Lung (tissue), 12 donors: Measurements from ENCODE around the gene GRHL1. TPM values are rescaled to one million over a fixed set of nuclear protein-coding genes. Genes with fewer than 3 reads are reported as not detected.

Experiments used
- ATAC-seq: fragments of 200-7000 bp; cut with Tn5 transposase; one replicate; pipeline ENCODE4 v1.9.1; 2020; ENCODE audit warnings: moderate number of reproducible peaks; ENCODE audit not compliant: insufficient read depth, low FRiP score
- DNase-seq, 3 donors: peaks; one replicate each; pipeline ENCODE4 v3.0.0-alpha.2; 2013 to 2017
- H3K27ac ChIP-seq, 2 donors: one replicate each; pipeline ENCODE4 v1.5.1; 2013; ENCODE audit warnings: mild to moderate bottlenecking in 2 of 2, moderate library complexity in 2 of 2, control low read depth in 1 of 2, inconsistent platforms in 1 of 2, low read depth in 1 of 2, low read length in 1 of 2
- H3K27me3 ChIP-seq, 3 donors: one replicate each; pipeline ENCODE4 v1.5.1; 2013; ENCODE audit warnings: low read length in 2 of 3; ENCODE audit not compliant: control insufficient read depth in 3 of 3, insufficient read depth in 3 of 3
- H3K36me3 ChIP-seq, 4 donors: one replicate each; pipeline ENCODE4 v1.5.1; 2013; ENCODE audit warnings: low read length in 4 of 4, mild to moderate bottlenecking in 1 of 4, moderate library complexity in 1 of 4; ENCODE audit not compliant: control insufficient read depth in 4 of 4, insufficient read depth in 4 of 4
- H3K4me1 ChIP-seq, 5 donors: one replicate each; pipeline ENCODE4 v1.5.1; 2013; ENCODE audit warnings: low read length in 5 of 5, mild to moderate bottlenecking in 2 of 5, moderate library complexity in 1 of 5; ENCODE audit not compliant: control insufficient read depth in 5 of 5, insufficient read depth in 5 of 5
- H3K4me3 ChIP-seq: one replicate; pipeline ENCODE4 v1.5.1; 2013; ENCODE audit warnings: mild to moderate bottlenecking, control low read depth, moderate library complexity
- H3K9ac ChIP-seq, 2 donors: one replicate each; pipeline ENCODE4 v1.5.1; 2013; ENCODE audit warnings: low read length in 2 of 2, control low read depth in 1 of 2; ENCODE audit not compliant: insufficient read depth in 1 of 2
- H3K9me3 ChIP-seq, 4 donors: one replicate each; pipeline ENCODE4 v1.5.1; 2013; ENCODE audit warnings: low read length in 3 of 4, mild to moderate bottlenecking in 1 of 4, moderate library complexity in 1 of 4; ENCODE audit not compliant: control insufficient read depth in 4 of 4, insufficient read depth in 3 of 4
- CTCF ChIP-seq: IDR thresholded peaks from 2 replicates; pipeline ENCODE4 v1.5.1; 2012; ENCODE audit warnings: mild to moderate bottlenecking; ENCODE audit errors: control extremely low read depth, extremely low read depth
- WGBS, 2 donors: extraction: QIAGEN DNeasy Blood & Tissue Kit; methylation state at CpG; one replicate each; pipeline ENCODE4 v1.1.7; 2013; 5-methylcytosine and 5-hydroxymethylcytosine counted together
- polyA plus RNA-seq, 2 donors: library from polyadenylated mRNA; stranded (reverse); fragments of 200-250 nt; gene quantifications; one replicate each; pipeline ENCODE4 v1.2.1, GENCODE V29; 2013
- total RNA-seq, 2 donors: library from RNA; depleted of rRNA in 1 of 2; stranded (reverse); fragments of >200 nt in 1 of 2; gene quantifications; one replicate each; pipeline ENCODE4 v1.2.1, GENCODE V29; 2014 to 2021
- donor health status: control.
- donor health status: control.
- donor health status: Bipolar disorder and iron deficiency.
- donor health status: healthy.
- donor health status: DM: yes; HTN: yes; CAD: no.

The GRHL1 gene
- total and polyA plus RNA-seq, 4 donors: 1.8 to 13.6 (median 5.6) TPM

DNA sequence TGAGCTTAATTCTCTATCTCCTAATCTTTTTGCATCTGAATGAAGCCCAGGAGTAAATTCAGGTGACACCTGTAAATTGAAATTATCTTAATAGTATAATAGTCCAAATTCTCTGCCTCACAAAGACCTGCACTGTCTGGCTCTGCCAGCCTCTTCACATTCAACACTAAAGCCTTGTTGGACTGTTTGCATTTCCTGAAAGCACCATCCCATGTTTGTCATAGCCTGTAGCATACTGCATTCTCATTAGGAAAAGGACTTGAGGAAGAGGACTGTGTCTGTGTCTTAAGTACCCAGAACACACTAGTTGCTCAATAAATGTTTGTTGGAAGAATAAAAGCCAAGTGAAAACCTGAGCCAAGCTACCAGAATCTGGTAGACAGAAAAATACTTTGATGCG, 42.9 kb upstream of the GRHL1 start:
- Histone ChIP-seq H3K36me3 (peaks cover 0 to 14% (median 5%) of the 10 kb centered on the region in 4 donors), H3K27ac (no peak overlapping the region)
- WGBS, 2 donors: 98 to 100% methylated on average over 1 of the region's 1 CpG

GRCh38 chr2:9909106-9909505, 42.4 kb upstream of the GRHL1 start:
- no peak for TF ChIP-seq CTCF

More for the DNA sequence above, 42.9 kb upstream of the GRHL1 start:
- no peak overlapping the region for H3K9ac ChIP-seq
- no peaks in the 10 kb centered on the region for H3K27me3 ChIP-seq
- DNase-seq (no peak), ATAC-seq (no peak)
- H3K4me1 ChIP-seq: no peaks in the 10 kb centered on the region
- H3K9me3 ChIP-seq: no peaks in the 10 kb centered on the region
- TF ChIP-seq CTCF: no peak
- H3K4me3 ChIP-seq: no peak overlapping the region

DNA sequence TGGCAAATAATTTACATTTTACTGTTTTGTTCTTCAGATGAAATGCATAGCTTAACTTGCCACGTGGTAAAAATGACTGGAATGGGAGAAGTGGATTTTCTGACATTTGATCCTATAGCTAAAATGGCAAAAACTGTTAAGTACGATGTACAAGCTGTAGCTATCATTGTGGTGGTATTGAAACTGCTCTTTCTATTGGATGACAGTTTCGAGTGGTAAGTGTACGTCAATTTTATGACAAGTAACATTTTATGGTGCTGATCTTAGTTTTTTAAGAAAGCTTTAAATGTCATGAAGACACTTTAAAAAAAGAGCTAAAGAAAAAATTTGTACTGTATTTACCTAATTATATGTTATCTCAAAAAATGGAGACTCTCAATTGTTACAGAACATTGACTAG, 40.8 kb upstream of the GRHL1 start:
- no peaks in the 10 kb centered on the region for H3K4me1 ChIP-seq
- peaks cover 0 to 22% (median 6%) of the 10 kb centered on the region in 4 donors for H3K36me3 ChIP-seq
- no peak for TF ChIP-seq CTCF
- no peak for ATAC-seq
- 82 to 84% methylated on average over 4 of the region's 4 CpGs for WGBS, 2 donors
- H3K27me3 ChIP-seq: no peaks in the 10 kb centered on the region
- DNase-seq: no peak
- H3K9me3 ChIP-seq: no peaks in the 10 kb centered on the region
- H3K4me3 ChIP-seq: no peak overlapping the region
- H3K27ac ChIP-seq: no peak overlapping the region
- H3K9ac ChIP-seq: no peak overlapping the region

More at GRCh38 chr2:9909106-9909505, 42.4 kb upstream of the GRHL1 start:
- WGBS, 2 donors: 81 to 95% methylated on average over 2 of the region's 2 CpGs
- ATAC-seq: no peak
- H3K27ac ChIP-seq: no peak overlapping the region
- H3K4me3 ChIP-seq: no peak overlapping the region
- no peaks in the 10 kb centered on the region for H3K9me3 ChIP-seq
- H3K4me1 ChIP-seq: no peaks in the 10 kb centered on the region
- H3K9ac ChIP-seq: no peak overlapping the region
- no peaks in the 10 kb centered on the region for H3K27me3 ChIP-seq
- no peak for DNase-seq
- H3K36me3 ChIP-seq: peaks cover 0 to 15% (median 6%) of the 10 kb centered on the region in 4 donors

- ATAC-seq: no peak
- H3K27me3 ChIP-seq: no peaks in the 10 kb centered on the region
- WGBS, 2 donors: 94 to 97% methylated on average over 4 of the region's 4 CpGs
- no peak overlapping the region for H3K9ac ChIP-seq
- H3K36me3 ChIP-seq: peaks cover 0 to 25% (median 6%) of the 10 kb centered on the region in 4 donors
- H3K4me1 ChIP-seq: no peaks in the 10 kb centered on the region
- TF ChIP-seq CTCF: no peak
- DNase-seq: no peak
- no peaks in the 10 kb centered on the region for H3K9me3 ChIP-seq
- H3K4me3 ChIP-seq: no peak overlapping the region
- no peak overlapping the region for H3K27ac ChIP-seq
These were observed 39.0 kb upstream of the GRHL1 start for GRCh38 chr2:9912468-9912867.
